ENCODE measurements around the gene UCHL1.

Gene UCHL1

DNA sequence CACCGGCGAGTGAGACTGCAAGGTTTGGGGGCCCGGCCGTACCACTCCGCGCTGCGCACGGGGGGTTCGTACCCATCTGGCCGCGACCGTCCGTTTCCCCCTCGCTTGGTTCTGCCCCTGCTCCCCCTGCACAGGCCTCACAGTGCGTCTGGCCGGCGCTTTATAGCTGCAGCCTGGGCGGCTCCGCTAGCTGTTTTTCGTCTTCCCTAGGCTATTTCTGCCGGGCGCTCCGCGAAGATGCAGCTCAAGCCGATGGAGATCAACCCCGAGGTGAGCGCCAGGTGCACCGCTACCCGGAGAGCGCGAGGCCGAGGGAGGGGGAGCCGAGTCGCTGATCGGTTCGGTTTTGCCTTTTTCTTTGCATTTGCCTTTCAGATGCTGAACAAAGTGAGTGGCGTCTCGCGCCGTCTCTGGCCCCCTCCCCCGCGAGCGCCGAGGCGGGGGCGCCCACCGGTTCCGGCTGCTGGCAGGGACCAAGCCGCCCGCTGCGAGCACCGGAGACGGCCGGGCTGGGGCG lies at the start of gene UCHL1:
Gene UCHL1, plus strand, starts transcription at position 189 of the 517 bp plus-strand sequence. Its CDS starts 49 bp downstream, at position 238.
- DNase-seq (ENCODE audit: low read depth): no peak

GRCh38 chr4:41207291-41207831 lies 49.4 kb upstream of the UCHL1 start:
- no peak for DNase-seq (ENCODE audit: low read depth)

DNA sequence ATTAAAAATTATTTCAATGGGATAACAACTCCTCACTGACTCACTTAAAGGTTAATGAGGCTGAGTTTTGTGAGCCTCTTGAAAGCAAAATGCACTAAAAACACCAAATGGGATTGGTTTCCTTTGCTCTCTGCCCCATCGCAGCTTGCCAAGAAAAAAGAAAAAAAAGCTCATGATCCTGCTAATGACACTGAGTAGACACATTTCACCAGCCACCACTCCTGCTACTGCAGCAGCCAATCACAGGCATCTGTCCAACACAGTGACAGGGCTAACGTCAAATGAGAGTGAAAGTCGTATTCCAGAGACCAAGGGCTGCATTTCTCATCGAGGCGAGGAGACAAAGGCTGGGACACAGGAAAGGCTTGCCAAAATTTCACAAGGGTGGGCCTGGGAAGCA lies 47.5 kb upstream of the UCHL1 start:
- DNase-seq (ENCODE audit: low read depth): no peak

- no peak for DNase-seq (ENCODE audit: low read depth)
Measured at GRCh38 chr4:41209901-41210300, 46.8 kb upstream of the UCHL1 start.

- no peak for DNase-seq (ENCODE audit: low read depth)
Measured at GRCh38 chr4:41211951-41212615, 44.6 kb upstream of the UCHL1 start.

GRCh38 chr4:41212616-41213203 lies 44.0 kb upstream of the UCHL1 start:
- DNase-seq (ENCODE audit: low read depth): no peak

- DNase-seq (ENCODE audit: low read depth): no peak
Measured at GRCh38 chr4:41213625-41214135, 43.0 kb upstream of the UCHL1 start.

DNA sequence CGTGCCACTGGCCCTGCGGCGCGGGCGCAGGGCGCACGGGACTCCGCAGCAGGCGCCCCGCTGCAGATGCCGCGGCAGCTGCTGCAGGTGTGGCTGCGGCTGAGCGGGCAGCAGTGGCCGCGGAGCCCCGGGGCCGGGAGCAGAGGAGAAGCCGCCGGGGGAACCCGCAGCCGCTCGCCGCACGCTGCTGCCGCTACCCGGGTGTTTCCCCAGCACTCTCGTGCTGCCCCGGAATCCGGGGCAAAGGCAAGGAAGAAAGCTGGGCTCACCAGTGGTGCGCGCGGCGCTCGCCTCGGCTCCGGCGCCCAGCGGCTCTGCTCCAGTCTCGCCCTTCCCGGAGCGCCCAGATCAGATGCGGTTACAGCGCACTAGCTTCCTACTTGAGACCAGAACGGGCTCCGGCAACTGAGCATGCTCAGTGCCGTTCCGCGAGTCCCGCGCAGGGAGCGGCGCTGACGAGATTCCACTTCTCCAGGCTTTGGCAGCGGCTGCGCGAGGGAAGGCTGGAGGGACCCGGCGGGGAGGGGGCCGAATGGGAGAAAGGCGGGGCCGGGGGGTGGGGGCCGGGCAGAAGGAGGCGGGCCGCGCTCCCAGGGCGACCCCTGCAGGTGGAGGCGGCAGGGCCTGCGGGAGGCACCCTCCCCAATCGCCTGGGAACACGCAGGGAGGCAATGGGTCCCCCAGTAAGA lies 42.4 kb upstream of the UCHL1 start, which contains the start of gene APBB2:
Gene APBB2, minus strand, starts transcription at position 407 of the 689 bp plus-strand sequence. CDS start 181,288 bp downstream, outside the sequence.
- peak; percentile 68 for DNase-seq (ENCODE audit: low read depth)

DNA sequence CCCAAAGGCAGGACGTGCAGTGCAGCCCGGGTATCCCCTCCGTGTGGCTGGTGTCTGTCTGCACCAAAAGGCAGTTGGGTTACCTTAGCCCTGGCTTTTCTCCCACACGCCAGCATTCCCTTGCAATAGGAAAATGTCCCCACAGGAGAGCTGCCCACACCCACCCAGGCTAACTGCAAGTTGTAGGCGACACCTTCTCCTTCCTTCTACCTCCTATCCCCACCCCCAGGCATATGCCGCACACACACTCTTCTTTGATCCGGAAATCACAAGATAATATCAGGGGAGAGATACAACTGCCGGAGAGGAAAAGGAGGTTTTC lies 41.9 kb upstream of the UCHL1 start:
- no peak for DNase-seq (ENCODE audit: low read depth)

DNA sequence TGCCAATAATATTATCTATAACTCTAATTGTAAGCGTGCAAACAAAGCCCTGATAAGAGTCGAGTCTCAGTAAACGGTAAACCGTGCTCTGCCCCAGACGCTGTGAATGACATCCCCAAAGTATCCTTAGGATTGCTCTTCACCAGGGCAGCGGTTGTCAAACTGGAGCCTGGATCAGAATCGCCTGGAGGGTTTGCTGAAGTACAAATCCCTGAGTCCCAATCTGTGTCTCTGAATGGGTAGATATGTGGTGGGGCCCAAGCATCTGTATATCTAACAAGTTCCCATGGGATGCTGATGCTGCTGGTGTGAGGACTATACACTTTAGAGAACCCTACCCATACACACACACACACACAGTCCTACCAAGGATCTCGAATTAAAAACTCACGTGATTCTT lies 41.6 kb upstream of the UCHL1 start:
- DNase-seq (ENCODE audit: low read depth): no peak

GRCh38 chr4:41215969-41216293 lies 40.8 kb upstream of the UCHL1 start:
- DNase-seq (ENCODE audit: low read depth): no peak

GRCh38 chr4:41216294-41217019 lies 40.3 kb upstream of the UCHL1 start:
- DNase-seq (ENCODE audit: low read depth): no peak

GRCh38 chr4:41217020-41217333 lies 39.8 kb upstream of the UCHL1 start:
- DNase-seq (ENCODE audit: low read depth): no peak

DNA sequence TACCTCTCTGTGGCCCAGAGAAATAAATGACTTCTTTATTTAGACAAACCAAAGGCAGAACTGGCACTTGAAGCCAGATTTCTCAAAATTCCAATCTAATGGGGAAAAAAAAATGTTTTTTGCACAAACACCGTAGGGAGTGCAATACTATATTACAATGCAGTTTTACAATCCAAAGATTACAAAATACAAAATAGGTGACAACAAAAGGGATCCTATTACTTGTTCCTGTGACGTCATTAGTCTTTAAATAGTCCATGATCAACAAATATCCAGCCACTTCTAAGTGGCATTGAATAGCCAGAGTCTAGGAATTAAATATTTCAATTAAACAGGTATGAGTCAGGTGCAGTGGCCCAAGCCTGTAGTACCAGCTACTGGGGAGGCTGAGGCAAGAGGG lies 39.4 kb upstream of the UCHL1 start:
- no peak for DNase-seq (ENCODE audit: low read depth)

- DNase-seq (ENCODE audit: low read depth): no peak
Measured at GRCh38 chr4:41218703-41219102, 38.0 kb upstream of the UCHL1 start.

- DNase-seq (ENCODE audit: low read depth): no peak
Measured at GRCh38 chr4:41219421-41219950, 37.2 kb upstream of the UCHL1 start.

- DNase-seq (ENCODE audit: low read depth): no peak
Measured at GRCh38 chr4:41221850-41222645, 34.7 kb upstream of the UCHL1 start.

GRCh38 chr4:41227902-41228301 lies 28.8 kb upstream of the UCHL1 start:
- DNase-seq (ENCODE audit: low read depth): no peak

- DNase-seq (ENCODE audit: low read depth): no peak
Measured at GRCh38 chr4:41232406-41232805, 24.3 kb upstream of the UCHL1 start.

DNA sequence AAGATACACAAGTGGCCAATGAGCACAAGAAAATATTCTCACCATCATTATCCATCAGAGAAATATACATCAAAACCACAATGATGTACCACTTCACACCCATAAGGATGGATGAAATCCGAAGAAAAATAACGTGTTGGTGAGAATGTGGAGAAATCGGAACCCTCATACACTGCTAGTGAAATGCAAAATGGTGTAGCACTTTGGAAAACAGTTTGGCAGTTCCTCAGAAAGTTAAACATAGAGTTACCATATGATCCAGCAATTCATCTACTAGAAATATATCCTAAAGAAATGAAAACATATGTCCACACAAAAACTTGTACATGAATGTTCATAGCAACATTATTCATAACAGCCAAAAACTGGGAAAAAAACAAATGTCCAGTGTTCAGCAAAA lies 23.9 kb upstream of the UCHL1 start:
- no peak for DNase-seq (ENCODE audit: low read depth)

- DNase-seq (ENCODE audit: low read depth): no peak
Measured at GRCh38 chr4:41236032-41236431, 20.7 kb upstream of the UCHL1 start.
